Lower leg skin (tissue), 4 donors: Measurements from ENCODE around the gene CD7. TPM values are rescaled to one million over a fixed set of nuclear protein-coding genes. Genes with fewer than 3 reads are reported as not detected.

Experiments used
- DNase-seq, 2 donors: peaks; one replicate each; pipeline ENCODE4 v3.0.0-alpha.2; 2019; ENCODE audit warnings: low spot score in 2 of 2
- H3K4me3 ChIP-seq: fragments of 200-600 bp; sonication (generic); 2 replicates; pipeline ENCODE4 v1.5.1; 2017; ENCODE audit warnings: mild to moderate bottlenecking, low read depth; ENCODE audit not compliant: poor library complexity, severe bottlenecking
- CTCF ChIP-seq, 3 donors: fragments of 450-650 bp; IDR thresholded peaks; one replicate each; pipeline ENCODE4 v1.5.1; 2016; ENCODE audit warnings: antibody characterized with exemption in 3 of 3, mild to moderate bottlenecking in 3 of 3, moderate library complexity in 2 of 3
- POLR2A ChIP-seq, 2 donors: fragments of 450-650 bp; IDR thresholded peaks; one replicate each; pipeline ENCODE4 v1.6.1; 2016 to 2017; ENCODE audit warnings: antibody characterized with exemption in 2 of 2, mild to moderate bottlenecking in 1 of 2, moderate library complexity in 1 of 2
- WGBS, 2 donors: methylation state at CpG; one replicate each; pipeline ENCODE4 v1.1.5; 2018; 5-methylcytosine and 5-hydroxymethylcytosine counted together
- intact Hi-C: fragments of 100-400 bp; cut with DNase I; formaldehyde crosslinking; loops from one replicate; pipeline ENCODE4 v1.15.0; 2023; ENCODE audit warnings: low total_unique reads
- total RNA-seq, 4 donors: library from RNA; depleted of rRNA; stranded (reverse); fragments of >200 nt; gene quantifications; one replicate each; pipeline ENCODE4 v1.1.0, GENCODE V29; 2016

CD7 gene
- total RNA-seq, 4 donors from 2014 or later, result 0.45 to 0.99 TPM; not detected in 2

DNA sequence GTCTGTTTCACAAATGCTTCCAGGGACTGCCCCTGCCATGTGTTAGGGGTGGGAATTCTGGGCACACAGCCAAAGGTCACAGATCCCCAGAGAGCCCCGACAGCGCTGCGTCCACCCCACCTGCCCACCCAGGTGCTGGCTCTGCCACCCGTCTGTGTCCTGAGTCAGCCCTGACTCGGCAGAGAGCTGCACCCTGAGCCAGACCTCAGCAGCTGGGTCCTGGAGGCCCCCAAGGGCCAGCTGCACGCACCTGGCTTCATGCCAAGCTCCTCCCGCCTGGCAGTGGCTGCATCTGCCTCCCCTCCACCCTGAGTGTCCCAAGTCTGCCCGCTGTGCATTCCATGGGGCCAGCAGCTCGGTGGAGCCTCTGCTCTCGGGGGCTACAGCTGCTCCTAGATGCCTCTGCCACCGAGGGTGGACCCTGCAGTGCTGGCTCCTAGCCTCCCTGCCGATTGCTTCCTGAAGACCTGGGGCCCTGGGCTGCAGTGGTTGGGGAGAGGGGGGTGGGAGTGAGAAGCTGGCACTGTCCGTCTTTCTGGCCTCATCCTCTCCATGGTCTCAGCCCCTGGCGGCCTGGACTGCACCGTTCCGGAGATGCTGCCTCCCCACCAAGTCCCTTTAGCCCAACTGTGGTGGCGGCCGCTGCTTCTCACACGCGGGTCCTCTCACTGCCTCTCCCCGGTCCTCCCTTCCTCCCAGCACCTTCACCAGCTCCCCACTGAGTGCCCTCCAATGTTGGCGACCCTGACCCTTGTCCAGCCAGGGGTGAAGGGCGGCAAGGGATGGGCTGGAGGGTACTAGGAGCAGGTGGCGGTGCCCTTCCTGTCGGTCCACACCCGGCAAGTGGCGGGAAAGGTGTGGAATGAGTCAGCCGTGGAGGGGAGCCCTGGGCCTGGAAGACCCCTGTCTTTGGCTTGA lies 13.2 kb upstream of the CD7 start:
- WGBS, 2 donors, result 53 to 57% methylated on average over 20 to 22 of the region's 28 CpGs
- H3K4me3 ChIP-seq, result no peak overlapping the region
- intact Hi-C loops, result no loop called here
- TF ChIP-seq POLR2A (IDR thresholded peaks at IDR 0.05), result no peak
- TF ChIP-seq CTCF (IDR thresholded peaks at IDR 0.05), result no peak
- DNase-seq, result no peak

- WGBS, 2 donors, result 87 to 88% methylated on average over 9 to 19 of the region's 19 CpGs
- TF ChIP-seq CTCF (IDR thresholded peaks at IDR 0.05) (no peak), POLR2A (IDR thresholded peaks at IDR 0.05) (no peak)
- intact Hi-C loops, result no loop called here
- no peak for DNase-seq
- H3K4me3 ChIP-seq, result no peak overlapping the region
Measured at GRCh38 chr17:82329683-82330321, 12.4 kb upstream of the CD7 start.

- WGBS, 2 donors, result 91 to 94% methylated on average over 12 to 15 of the region's 15 CpGs
- DNase-seq, result no peak
- intact Hi-C loops, result no loop called here
- TF ChIP-seq POLR2A (IDR thresholded peaks at IDR 0.05), result no peak
- TF ChIP-seq CTCF (IDR thresholded peaks at IDR 0.05), result no peak
- no peak overlapping the region for H3K4me3 ChIP-seq
Measured at GRCh38 chr17:82328994-82329507, 11.6 kb upstream of the CD7 start.

DNA sequence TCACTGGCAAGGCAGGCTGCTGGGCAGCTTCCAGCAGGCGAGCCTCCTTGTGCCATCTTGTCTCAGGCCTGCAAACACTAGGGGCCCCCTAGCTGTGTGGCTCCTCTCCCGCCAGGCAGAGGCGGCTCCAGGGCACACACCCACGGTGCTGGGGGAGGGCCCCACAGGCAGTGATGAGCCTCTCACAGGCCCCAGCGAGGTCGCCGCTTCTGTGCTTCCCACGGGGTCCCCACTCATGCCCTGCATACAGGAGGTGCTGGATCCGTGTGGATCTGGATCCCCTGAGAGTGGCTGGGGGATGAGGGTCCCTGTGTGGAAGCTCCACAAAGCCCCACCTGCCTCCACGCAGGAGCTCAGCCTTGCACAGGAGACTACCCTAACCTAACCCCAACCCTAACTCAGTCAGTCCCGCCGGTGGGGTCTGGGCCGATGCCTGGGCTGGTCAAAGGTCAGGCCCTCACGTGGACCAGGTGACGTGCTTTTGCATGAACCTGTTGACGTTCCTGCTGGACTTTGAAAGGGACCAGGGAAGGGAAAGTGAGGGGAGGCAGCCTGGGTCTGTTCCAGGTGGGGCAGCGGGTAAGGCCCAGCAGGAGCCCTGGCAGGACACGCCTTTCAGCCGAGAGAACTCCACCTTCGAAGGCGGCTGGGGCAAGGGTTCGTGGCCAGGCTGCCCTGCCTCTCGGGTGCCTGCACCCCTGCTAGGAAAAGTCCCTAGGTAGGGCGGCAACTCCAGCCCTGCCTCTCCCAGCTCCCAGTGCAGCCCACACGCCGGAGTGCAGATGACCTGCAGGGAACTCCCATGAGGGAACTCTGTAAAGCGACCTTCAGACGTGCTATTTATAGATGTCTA lies 11.0 kb upstream of the CD7 start:
- TF ChIP-seq CTCF (IDR thresholded peaks at IDR 0.05), result peak in 1 of 3 donors; percentile 25
- TF ChIP-seq POLR2A (IDR thresholded peaks at IDR 0.05), result no peak
- intact Hi-C loops, result no loop called here

DNA sequence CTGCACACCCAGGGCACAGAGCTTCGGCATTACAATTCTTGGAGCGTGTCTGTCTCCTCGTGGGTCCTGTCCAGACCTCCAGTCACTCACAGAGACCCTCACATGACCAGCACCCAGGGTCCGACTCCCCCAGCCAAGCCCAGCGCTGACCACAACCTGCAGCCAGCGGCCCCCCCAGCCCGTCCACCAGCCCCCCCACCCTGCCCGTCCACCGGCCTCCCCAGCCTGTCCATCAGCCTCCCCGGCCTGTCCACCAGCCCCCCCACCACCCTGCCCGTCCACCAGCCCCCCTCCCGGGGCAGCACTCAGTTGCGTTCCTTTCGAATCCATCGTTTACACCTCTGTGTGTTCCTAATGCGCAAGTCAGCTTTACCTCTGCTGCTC lies 10.3 kb upstream of the CD7 start:
- 62 to 74% methylated on average over 15 to 16 of the region's 16 CpGs for WGBS, 2 donors
- DNase-seq, result no peak
- intact Hi-C loops, result no loop called here
- H3K4me3 ChIP-seq, result no peak overlapping the region
- TF ChIP-seq POLR2A (IDR thresholded peaks at IDR 0.05), result no peak
- TF ChIP-seq CTCF (IDR thresholded peaks at IDR 0.05), result no peak

More for the DNA sequence above, 11.0 kb upstream of the CD7 start:
- H3K4me3 ChIP-seq, result no peak overlapping the region
- 54 to 67% methylated on average over 20 to 28 of the region's 28 CpGs for WGBS, 2 donors
- DNase-seq, result no peak
